Activated gamma-delta T cell treated with anti-CD3 and anti-CD28 coated beads, Interleukin-2, amount 50 U/mL, for 16 hours (primary cell): ENCODE results near the gene TBXAS1.

Experiments used
- DNase-seq: peaks from one replicate; pipeline ENCODE4 v3.0.0-alpha.2; 2020; ENCODE audit warnings: low read depth

Gene TBXAS1

DNA sequence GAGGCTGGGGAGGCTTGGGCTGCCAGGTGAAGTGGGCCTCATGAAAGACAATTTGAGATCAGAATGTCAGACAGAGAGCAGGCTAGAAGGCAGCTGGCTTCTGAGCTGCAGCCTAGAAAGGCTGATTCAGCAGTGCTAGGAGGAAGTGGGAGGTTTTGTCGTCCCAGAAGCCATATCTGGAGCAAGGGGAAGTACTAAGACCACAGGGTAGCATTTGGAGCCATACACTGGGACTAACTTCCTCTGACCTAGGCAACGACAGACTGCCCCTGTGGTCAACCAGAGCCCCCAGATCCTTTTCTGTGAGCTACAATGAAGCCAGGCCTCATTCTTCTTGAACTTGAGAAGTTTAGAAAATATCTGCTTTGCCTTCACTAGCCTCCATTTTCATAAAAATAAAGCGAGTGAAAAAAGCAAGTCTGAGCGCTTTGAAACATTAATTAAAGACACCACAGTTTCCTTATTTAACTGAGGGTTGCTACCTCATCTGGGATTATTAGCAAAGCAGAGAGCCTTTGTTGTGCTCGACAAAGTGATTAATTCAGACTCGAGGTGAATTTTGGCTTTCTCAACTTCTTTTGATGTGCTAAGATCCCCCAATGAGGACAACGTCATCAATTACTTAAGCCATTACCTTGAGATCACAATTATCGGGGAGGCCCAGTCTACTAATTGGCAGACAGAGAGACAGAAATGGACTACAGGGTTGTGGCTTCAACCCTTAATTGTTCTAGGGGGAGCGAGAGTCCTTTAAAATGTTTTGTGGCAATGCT, 26.6 kb downstream of the TBXAS1 start:
- DNase-seq = no peak

DNA sequence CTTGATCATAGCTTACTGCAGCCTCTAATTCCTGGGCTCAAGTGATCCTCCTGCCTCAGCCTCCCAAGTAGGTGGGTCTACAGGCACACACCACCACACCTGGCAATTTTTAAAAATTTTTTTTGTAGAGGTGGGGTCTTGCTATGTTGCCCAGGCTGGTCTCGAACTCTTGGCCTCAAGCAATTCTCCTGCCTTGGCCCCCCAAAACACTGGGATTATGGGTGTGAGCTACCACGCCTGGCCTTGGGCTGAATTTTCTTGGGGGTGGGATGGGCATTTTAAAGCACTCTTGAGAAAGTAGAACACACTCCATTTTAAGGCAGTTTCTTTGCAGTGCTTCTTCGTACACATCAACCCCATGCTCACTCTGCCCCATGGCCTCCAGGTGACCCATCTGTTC, 28.7 kb downstream of the TBXAS1 start:
- no peak for DNase-seq

DNA sequence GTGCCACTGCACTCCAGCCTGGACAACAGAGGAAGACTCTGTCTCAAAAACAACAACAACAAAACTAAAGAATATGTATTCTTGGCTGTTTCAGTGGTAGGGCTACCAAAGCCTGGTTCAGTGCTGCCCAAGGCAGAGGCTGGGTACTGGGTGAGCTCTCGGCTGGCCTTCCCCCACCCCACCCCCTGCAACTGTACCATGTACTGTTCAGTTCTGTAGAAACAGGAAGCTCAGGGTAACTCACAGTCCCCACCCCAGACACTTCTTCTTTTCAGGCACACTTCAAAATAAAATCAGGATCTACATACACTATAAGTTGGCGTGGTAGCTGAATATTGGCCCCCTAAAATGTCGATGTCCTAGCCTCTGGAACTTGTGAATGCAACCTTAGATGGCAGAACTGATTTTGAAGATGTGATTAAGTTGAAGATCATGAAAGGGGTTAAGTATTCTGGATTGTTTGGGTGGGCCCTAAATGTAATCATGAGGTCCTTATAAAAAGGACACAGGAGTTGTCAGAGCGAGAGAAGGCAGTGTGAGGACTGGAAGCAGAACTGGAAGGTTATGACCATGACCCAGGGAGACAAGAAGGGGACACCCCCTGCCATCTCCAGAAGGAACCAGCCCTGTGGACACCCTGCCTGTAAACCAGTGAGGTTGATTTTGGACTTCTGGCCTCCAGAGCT, 31.2 kb downstream of the TBXAS1 start:
- DNase-seq = no peak

DNA sequence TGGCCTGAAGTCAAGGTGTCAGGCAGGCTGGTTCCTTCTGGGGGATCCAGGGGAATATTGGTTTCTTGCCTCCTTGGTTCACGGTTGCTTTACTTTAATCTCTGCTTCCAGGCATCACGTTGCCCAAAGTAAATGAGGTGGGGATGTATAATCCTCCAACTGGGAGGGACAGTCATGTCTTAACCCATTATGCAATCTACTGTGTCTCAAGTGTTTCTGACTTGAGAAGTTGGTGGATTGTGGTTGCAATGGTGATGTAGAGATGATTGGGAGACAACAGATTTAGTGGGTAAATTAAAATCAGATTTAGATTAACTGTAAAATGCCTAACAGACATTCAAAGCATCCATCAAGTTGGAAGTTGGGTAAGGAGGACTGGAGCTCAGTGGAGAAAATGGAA, 32.7 kb downstream of the TBXAS1 start:
- DNase-seq = no peak

DNA sequence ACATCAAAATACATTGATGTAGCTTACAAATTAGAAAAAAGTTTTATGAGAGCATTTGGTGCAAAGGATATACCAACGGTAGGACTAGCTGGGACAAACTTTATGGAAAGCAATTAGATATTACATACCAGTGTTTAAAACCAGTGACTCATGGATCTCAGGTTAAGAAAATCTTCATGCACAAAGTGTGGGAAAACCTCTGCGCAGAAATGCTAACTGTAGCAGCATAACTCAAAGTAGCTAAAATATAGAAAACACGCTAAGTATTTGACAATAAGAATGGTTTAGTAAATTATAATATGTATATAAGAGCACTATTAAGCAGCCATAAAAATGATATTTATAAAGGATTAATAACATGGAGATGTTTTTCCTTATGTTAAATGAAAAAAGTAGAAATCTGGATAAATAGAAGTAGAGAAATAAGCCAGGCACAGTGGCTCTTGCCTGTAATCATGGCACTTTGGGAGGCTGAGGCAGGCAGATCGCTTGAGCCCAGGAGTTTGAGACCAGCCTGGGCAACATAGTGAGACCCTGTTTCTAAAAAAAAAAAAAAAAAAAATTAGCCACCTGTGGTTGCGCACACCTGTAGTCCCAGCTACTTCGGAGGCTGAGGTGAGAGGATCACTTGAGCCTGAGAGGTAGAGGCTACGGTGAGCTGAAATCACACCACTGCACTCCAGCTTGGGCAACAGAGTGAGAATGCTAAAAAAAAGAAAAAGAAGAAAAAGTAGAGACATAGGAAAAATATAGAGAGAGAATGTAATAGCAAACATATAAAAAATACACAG, 37.2 kb downstream of the TBXAS1 start:
- no peak for DNase-seq

DNA sequence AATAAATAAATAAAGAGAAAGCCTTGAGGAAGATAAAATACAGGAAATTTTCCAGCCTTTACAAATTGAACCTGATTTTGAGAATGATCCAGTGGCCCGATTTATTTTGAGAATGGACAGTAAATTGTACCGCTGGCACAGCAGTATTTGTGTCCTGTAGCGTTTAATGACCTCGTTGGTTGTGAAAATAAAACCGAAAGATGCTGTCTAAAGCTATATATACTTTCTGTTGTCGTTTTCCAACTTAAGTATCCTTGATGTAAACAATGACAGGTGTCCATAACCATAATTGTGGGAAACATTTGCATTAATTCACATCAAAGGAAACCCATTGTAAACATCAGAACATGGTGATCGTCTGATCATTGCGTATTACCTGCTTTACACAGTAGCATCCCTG, 38.8 kb downstream of the TBXAS1 start:
- no peak for DNase-seq

DNA sequence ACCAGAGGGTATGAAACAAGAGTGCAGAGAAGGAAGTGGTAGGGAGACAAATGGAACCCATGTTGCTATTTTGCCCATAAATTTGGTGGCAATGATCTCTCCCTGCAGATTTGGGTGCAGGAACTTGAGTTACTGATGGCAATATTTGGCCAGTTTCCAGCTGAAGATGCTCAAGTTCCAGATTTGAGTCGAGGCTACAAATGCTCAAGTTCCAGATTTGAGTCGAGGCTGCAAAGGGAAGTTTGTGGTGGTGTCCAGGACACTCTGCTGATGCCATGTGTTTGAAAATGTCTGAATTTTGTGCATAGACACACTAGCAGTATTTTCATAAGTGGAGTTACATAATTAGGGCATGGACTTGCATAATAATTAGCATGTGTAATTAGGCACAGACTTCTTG, 40.8 kb downstream of the TBXAS1 start:
- no peak for DNase-seq

DNA sequence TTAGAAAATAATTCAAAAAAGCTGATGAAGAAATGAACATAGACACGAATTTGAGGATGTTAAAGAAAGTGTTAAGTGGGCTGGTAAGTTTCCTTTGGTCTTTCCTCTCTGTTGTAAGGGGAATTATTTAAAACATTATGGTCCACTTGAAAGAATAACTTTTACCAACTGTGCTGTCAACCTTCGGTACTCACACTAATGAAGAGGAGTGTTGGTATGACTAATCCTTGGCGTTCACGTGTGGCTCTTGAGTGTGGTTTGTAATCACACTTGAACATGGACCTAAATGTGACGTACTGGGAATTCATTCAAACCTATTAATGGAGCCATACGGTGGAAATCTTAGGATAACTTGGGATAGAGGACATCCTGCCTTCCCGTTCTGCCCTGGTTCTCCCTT, 41.3 kb downstream of the TBXAS1 start:
- DNase-seq = no peak

DNA sequence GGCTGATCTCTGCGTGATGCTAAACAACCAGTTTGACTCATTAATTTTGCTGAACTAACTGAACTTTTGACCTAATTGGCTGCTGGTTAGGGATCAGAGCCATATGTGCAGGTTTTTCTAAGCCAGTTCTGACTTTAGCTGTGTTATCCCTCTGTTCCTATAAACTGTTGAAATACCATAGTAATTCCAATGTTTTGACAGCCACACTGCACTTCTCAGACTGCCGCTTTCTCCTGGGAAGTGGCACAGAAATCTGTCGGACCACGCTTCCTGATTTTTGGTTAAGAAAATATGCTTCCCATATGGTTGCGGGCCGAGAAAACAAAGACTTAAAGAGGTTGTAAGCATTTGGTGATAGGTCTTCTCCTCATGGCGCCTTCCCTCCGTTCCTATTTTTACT, 42.3 kb downstream of the TBXAS1 start:
- no peak for DNase-seq

DNA sequence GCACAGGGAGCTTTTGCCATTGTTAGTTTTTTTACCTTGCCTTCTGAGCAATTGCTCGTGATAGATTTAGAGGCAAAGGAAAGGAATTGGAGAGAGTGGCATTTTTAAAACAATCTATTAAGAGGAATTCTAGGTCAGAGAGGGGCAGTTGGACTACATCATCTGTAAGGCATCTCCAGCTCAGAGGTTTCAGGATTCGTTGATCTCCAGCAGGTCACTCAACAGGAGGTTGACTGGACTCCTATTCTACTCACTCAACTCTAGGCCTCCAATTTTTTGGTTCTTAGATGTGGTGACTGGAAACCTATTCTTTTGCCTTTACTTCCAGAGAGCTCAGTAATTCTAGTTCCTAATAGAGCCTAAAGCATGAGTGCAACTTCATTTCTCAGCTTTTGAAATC, 42.8 kb downstream of the TBXAS1 start:
- DNase-seq = no peak

DNA sequence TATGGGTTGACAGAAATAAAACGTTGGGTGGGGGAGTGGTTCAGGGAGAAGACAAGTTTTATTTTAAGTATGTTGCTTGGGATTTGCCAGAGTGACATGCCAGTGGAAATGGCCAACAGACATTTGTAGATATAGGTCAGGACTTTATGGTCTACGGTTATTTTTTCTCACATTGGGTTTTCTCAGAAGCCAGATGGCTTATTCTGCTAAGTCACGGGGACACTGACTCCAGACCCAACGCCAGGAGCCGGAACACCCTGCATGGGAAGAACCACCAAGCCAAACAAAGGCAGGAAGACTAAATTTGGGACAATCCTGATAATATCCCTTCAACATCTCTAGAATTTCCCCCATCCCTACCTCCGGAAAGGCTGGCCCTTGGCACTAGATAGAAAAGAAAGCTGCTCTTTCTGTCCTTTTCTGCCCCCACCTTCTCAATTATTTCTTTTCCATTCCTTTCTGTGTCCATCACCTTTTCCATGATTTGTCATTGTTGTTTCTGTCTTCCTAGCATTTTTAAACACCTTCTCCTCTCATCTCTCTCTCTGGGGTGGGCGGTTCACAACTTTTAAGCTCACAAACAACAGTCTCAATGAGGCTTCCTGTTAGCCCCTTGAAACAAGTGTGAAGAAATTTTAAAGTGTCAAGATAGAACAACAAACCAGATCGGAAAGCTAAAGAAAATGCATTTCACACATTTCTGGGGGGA, 44.7 kb downstream of the TBXAS1 start:
- DNase-seq = no peak

DNA sequence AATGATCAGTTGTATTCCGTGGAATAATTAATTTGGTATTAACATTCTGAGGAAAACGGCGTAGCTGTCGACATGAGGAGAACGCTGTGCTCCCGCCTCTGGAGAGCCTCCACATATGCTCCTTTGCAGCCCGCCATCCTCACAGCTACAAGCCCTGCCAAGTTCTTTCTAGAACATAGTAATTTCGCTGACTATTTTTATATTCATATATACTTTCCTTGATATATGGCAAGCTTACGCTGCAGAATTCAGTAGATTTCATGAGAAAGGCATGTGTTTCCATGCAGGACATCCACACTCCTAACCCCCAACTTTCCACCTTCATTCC, 45.2 kb downstream of the TBXAS1 start:
- no peak for DNase-seq

DNA sequence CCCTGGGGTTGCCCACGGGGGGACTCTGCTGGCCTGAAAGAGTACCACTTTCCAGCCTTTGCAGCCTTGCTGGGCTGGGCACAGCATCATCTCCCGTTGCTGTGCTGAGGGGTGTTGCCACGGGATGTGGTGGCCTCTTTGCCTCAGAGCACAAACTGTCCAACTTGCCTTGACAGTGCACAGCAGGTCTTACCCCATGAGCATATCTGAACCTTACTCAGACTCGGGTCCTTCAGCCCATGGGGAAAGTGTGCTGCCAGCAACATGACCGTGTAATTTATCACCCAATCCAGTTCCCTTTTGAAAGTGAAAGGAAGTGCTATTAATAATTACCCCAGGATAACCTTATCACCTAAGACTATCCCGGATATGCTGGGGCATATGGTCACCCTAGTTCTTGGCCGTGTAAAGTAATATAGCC, 46.8 kb downstream of the TBXAS1 start:
- no peak for DNase-seq

DNA sequence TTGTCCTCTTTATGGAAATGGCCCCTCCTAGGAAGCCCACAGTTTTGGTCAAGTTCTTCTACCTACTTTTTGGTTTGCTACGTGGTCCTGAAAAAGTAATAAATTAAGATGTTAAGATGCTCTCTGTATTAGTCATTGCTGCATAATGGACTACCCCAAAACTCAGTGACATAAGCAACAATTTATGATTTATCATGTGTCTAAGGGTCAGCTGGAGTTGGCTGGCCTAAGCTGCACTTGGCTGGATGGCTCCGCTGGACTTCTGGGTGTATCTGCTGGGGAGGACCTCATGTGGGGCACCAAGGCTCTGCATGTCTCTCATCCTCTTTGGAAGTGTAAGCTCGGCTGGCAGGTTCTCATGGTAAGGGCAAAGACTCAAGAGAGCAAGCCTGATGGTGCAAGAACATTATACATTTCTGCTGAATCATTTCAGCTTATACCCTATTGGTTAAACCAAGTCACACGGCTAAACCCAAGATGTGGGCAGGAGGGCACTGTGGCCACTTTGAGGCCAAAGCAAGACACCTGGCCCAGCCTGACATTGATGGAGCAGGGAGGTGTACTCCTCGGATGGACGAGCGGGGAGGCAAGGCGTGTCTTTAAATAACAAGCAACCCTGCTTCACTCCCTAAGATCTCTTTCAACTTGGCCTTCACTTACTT, 47.7 kb downstream of the TBXAS1 start:
- DNase-seq = no peak

DNA sequence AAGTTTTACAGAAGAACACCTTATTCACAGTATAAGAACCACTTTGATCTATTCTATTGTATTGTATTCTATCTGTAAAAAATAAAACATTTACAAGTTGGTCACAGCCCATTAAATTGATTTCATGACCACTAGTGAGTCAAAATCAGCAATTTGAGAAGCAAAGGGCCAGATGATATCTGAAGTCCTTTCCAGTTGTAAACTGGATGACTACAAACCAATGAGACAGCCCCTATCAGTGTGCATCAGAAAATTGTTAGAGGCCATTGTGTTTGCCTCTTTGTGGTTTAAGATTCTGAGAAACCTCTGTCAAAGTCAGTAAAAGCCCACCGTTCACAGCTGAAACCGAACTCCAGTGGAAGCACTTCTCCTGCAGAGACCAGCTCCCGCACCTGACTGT, 54.8 kb downstream of the TBXAS1 start:
- no peak for DNase-seq

DNA sequence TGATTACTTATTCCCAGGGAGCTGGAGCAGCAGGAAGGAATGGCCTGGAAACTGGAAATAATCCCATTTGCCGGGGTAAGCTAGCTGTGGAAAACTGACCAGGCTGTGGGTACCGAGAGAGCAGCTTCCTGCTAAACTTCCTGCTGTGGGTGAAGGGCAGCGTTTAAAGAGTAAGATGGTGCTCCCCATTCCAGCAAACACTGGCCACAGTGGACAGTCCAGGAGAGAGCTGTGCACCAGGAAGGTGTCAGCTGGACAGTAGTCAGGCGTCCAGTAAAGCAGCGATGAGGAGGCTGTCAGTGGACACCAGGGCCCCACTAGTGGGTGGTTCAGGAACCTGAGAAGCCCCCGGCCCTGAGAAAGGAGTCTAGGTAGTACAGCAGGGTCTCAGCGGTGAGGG, 55.4 kb downstream of the TBXAS1 start:
- DNase-seq = no peak

DNA sequence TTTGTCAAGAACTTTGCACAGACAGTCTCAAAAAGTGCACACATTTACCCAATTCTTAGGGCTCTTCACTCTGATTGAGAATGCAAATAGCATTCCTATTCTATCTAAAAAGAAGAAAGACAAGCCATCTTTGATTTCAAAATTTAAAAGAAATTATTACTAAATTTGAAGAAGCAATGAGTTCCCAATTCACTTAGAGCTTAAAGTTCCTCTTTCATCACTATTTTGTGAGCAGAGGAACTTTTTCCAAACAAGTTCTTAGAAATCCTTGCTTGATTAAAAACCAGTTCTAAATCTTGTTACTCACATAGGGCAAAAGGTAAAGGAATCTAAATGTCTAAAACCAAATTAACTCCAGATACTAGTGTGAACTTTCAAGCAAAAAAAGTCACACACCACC, 56.4 kb downstream of the TBXAS1 start:
- no peak for DNase-seq

DNA sequence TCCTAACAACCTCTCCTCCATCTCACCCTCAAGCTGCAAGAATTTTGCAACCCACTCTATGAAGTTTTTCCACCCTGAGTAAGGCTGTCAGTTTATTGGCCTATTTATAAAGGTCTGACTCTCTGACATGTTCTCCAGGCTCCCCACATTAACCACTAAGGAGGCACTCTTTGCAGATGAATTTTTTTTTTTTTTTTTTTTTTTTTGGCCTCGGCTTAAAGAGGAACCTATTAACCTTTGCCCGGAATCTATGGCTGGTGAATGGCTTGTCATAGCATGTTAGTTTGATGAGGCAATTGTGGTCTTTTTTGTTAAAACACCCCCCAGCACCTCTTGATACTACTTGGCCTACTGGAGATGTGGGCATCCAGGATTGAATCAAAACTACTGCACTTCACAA, 57.1 kb downstream of the TBXAS1 start:
- DNase-seq = no peak

DNA sequence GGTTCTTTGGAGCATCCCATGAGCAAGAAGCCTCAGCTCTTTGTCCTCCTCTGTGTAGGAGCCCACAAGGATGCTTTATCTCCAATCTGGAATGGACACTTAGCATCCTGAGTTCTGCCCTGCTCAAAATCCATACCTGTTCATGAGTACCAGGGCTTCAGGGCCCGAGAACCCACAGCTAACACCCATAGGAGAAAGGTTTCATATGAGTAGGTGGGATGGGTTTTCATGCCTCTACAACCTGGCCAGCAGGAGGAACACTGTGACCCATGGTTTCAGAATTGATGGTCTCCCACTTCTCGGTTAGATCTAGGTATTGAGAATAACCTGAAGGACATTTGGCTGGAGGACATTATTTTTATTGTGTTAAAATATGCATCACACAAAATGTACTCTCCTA, 57.8 kb downstream of the TBXAS1 start:
- DNase-seq = no peak

DNA sequence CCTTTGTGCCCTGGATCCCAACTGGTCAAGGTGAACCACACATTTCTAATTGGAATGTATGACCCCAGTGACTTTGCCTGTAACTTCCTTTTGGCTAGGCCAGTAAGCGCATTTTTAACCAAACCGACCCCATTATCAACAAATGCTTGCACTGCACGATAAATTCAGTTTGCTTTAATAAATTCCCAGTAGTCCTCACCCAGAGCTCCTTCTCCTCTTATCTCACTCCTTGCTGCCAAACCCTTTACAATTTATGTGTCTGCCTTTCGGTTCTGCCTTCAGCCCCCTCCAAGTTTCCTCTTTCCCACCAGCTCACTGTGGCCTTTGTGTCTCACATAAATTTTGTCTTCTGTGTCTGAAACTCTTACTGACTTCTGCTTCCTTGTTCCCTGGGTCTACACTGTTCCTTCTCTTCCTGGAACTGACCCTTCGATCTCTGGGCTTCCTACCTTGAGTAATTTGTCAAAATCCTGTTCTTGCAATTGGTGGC, 59.0 kb downstream of the TBXAS1 start:
- DNase-seq = no peak

DNA sequence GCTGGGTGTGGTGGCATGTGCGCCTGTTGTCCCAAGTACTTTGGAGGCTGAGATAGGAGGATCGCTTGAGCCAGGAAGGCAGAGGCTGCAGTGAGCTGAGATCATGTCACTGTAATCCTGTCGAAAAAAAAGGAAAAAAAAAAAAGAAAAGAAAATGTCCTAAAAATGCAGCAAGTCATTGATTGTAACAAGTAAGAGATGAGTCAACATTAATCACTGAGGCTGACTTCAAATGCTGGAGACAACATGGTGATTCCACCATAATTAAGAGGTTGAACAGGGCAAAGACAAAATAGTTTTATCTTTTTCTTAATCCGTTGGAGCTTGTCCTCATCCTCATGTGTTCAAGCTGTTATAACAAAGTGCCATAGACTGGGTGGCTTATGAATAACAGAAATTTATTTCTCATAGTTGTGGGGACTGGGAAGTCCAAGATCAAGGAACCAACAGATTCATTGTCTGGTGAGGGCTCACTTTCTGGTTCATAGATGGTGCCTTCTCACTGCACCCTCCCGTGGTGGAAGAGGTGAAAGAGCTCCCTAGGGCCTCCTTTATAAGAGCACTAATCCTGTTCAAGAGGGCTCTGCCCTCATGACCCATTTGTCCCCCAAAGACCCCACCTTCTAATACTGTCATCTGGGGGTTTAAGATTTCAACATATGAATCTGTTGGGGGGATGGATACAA, 60.3 kb downstream of the TBXAS1 start:
- DNase-seq = no peak
